Suprapubic skin (tissue), 3 donors: ENCODE measurements around the gene XPO6.

ENCODE experiments used
- POLR2A ChIP-seq, 2 donors: fragments of 450-650 bp; IDR thresholded peaks; one replicate each; pipeline ENCODE4 v1.6.1; 2017; ENCODE audit warnings: antibody characterized with exemption in 2 of 2, mild to moderate bottlenecking in 2 of 2, moderate library complexity in 2 of 2
- TF ChIP-seq, protein P1 (sequence below), 2 donors: fragments of 200-600 bp in 1 of 2; fragments of 450-650 bp in 1 of 2; sonication (generic) in 1 of 2; IDR thresholded peaks; one replicate each; pipeline ENCODE4 v1.5.1; 2016 to 2019; ENCODE audit warnings: antibody characterized with exemption in 2 of 2, mild to moderate bottlenecking in 1 of 2, moderate library complexity in 1 of 2

GRCh38 chr16:28163699-28164098 is 48.1 kb downstream of the XPO6 start:
- TF ChIP-seq, protein P1, sequence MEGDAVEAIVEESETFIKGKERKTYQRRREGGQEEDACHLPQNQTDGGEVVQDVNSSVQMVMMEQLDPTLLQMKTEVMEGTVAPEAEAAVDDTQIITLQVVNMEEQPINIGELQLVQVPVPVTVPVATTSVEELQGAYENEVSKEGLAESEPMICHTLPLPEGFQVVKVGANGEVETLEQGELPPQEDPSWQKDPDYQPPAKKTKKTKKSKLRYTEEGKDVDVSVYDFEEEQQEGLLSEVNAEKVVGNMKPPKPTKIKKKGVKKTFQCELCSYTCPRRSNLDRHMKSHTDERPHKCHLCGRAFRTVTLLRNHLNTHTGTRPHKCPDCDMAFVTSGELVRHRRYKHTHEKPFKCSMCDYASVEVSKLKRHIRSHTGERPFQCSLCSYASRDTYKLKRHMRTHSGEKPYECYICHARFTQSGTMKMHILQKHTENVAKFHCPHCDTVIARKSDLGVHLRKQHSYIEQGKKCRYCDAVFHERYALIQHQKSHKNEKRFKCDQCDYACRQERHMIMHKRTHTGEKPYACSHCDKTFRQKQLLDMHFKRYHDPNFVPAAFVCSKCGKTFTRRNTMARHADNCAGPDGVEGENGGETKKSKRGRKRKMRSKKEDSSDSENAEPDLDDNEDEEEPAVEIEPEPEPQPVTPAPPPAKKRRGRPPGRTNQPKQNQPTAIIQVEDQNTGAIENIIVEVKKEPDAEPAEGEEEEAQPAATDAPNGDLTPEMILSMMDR (IDR thresholded peaks at IDR 0.05): no peak
- TF ChIP-seq POLR2A (IDR thresholded peaks at IDR 0.05): no peak
